Measurements from ENCODE around the gene ERC2.

Gene ERC2

GRCh38 chr3:55812394-55813013, 655.8 kb downstream of the ERC2 start (continued):
- TF ChIP-seq ZNF416 (tag by site-specific recombination; IDR thresholded peaks at IDR 0.05) (no peak), ZBTB48 (tag by site-specific recombination; IDR thresholded peaks at IDR 0.05) (no peak), ZNF274 (IDR thresholded peaks at IDR 0.05; ENCODE audit: low read length) (no peak), ZNF274 (tag by site-specific recombination; IDR thresholded peaks at IDR 0.05; ENCODE audit: borderline replicate concordance) (no peak)

DNA sequence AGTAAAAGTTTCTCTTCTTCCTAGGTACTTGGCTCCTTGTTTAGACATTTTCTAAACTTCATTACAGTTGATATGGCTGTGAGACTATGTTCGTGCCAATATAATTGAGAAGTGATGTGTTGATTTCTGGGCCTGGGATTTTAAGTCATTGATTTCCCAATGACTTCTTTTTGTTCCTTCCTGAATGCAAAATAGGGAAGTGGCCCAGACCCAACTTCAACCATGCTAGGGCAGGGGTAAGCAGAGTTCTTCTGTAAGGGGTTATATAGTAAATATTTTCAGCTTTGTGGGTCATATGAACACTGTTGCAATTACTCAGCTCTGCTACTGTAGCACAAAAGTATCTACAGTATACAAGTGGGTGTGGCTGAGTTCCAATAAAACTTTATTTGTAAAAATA, 661.1 kb downstream of the ERC2 start:
- Histone ChIP-seq H3K27ac (ENCODE audit: extremely low read depth, low read depth, low read length) (no peak overlapping the region), H3K9me3 (ENCODE audit: control insufficient read depth, insufficient read depth, low read depth, low read length) (no peaks in the 10 kb centered on the region), H3K4me1 (ENCODE audit: control insufficient read depth, insufficient read depth, low read length) (no peaks in the 10 kb centered on the region), H3K4me3 (ENCODE audit: low read depth, low read length) (no peak overlapping the region), H3K36me3 (ENCODE audit: control insufficient read depth in 2 of 2, insufficient read depth in 1 of 2, low read length in 2 of 2) (no peaks in the 10 kb centered on the region)
- TF ChIP-seq ZSCAN5A (tag by site-specific recombination; IDR thresholded peaks at IDR 0.05) = no peak
- TF ChIP-seq ZNF302 (tag by site-specific recombination; IDR thresholded peaks at IDR 0.05; ENCODE audit: low read depth) = no peak
- TF ChIP-seq ZNF148 (tag by site-specific recombination; IDR thresholded peaks at IDR 0.05; ENCODE audit: borderline replicate concordance) = no peak
- no peak for TF ChIP-seq ZNF23 (tag by site-specific recombination; IDR thresholded peaks at IDR 0.05; ENCODE audit: borderline replicate concordance)
- no peak for TF ChIP-seq ZNF664 (tag by site-specific recombination; IDR thresholded peaks at IDR 0.05)
- TF ChIP-seq ZNF529 (tag by site-specific recombination; IDR thresholded peaks at IDR 0.05; ENCODE audit: insufficient replicate concordance) = no peak
- no peak for TF ChIP-seq ZNF221 (tag by site-specific recombination; IDR thresholded peaks at IDR 0.05; ENCODE audit: borderline replicate concordance)
- TF ChIP-seq ZBTB20 (tag by site-specific recombination; IDR thresholded peaks at IDR 0.05) = no peak
- no peak for TF ChIP-seq GFI1B (tag by site-specific recombination; IDR thresholded peaks at IDR 0.05)
- no peak for TF ChIP-seq KLF17 (tag by site-specific recombination; IDR thresholded peaks at IDR 0.05)
- no peak for TF ChIP-seq ZNF266 (tag by site-specific recombination; IDR thresholded peaks at IDR 0.05; ENCODE audit: low read depth)
- TF ChIP-seq PRDM4 (tag by site-specific recombination; IDR thresholded peaks at IDR 0.05) = no peak
- TF ChIP-seq, protein P1, sequence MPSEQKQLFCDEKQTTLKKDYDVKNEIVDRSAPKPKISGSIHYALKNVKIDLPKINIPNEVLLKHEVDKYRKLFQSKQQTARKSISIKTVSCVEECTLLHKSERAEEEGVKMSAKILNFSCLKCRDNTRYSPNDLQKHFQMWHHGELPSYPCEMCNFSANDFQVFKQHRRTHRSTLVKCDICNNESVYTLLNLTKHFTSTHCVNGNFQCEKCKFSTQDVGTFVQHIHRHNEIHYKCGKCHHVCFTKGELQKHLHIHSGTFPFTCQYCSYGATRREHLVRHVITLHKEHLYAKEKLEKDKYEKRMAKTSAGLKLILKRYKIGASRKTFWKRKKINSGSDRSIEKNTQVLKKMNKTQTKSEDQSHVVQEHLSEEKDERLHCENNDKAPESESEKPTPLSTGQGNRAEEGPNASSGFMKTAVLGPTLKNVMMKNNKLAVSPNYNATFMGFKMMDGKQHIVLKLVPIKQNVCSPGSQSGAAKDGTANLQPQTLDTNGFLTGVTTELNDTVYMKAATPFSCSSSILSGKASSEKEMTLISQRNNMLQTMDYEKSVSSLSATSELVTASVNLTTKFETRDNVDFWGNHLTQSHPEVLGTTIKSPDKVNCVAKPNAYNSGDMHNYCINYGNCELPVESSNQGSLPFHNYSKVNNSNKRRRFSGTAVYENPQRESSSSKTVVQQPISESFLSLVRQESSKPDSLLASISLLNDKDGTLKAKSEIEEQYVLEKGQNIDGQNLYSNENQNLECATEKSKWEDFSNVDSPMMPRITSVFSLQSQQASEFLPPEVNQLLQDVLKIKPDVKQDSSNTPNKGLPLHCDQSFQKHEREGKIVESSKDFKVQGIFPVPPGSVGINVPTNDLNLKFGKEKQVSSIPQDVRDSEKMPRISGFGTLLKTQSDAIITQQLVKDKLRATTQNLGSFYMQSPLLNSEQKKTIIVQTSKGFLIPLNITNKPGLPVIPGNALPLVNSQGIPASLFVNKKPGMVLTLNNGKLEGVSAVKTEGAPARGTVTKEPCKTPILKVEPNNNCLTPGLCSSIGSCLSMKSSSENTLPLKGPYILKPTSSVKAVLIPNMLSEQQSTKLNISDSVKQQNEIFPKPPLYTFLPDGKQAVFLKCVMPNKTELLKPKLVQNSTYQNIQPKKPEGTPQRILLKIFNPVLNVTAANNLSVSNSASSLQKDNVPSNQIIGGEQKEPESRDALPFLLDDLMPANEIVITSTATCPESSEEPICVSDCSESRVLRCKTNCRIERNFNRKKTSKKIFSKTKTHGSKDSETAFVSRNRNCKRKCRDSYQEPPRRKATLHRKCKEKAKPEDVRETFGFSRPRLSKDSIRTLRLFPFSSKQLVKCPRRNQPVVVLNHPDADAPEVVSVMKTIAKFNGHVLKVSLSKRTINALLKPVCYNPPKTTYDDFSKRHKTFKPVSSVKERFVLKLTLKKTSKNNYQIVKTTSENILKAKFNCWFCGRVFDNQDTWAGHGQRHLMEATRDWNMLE (tag by site-specific recombination; conservative IDR thresholded peaks at IDR 0.05; ENCODE audit: low read depth) = no peak
- no peak for TF ChIP-seq OVOL3 (tag by site-specific recombination; IDR thresholded peaks at IDR 0.05)
- TF ChIP-seq YY2 (tag by site-specific recombination; IDR thresholded peaks at IDR 0.05) = no peak
- no peak for TF ChIP-seq EGR2 (tag by site-specific recombination; IDR thresholded peaks at IDR 0.05; ENCODE audit: low read depth)
- TF ChIP-seq ZNF596 (tag by site-specific recombination; IDR thresholded peaks at IDR 0.05) = no peak
- TF ChIP-seq ZNF341 (tag by site-specific recombination; IDR thresholded peaks at IDR 0.05; ENCODE audit: low read depth) = no peak
- no peak for TF ChIP-seq BCL11B (tag by site-specific recombination; IDR thresholded peaks at IDR 0.05; ENCODE audit: low read depth)
- no peak for TF ChIP-seq ZNF555 (tag by site-specific recombination; conservative IDR thresholded peaks at IDR 0.05)
- ChIA-PET POLR2A (no interaction called here), CTCF (no interaction called here)

Data from HEK293 (cell line).